Activated naive CD4-positive, alpha-beta T cell treated with anti-CD3 and anti-CD28 coated beads for 36 hours (primary cell): ENCODE data around the gene SLC51B. TPM values are rescaled to one million over a fixed set of nuclear protein-coding genes. Genes with fewer than 3 reads are reported as not detected.
"Not testable (repeated sequence)": the region's sequence is repeated elsewhere in the genome, so short reads cannot be mapped to it uniquely, and the experiment has no call there.

Experiments
- CTCF ChIA-PET: fragments of 350-600 bp; sonication (Branson Sonifier 250); formaldehyde crosslinking; loops from one replicate; lab custom pipeline; 2021; ENCODE audit warnings: antibody characterized with exemption; lab: Charles Lee
- DNase-seq: peaks from one replicate; pipeline ENCODE4 v3.0.0-alpha.2; 2020
- H3K27ac Mint-ChIP-seq: one replicate; pipeline ENCODE4 v1.8.0; 2021; ENCODE audit warnings: mild to moderate bottlenecking, mixed read lengths
- H3K27me3 Mint-ChIP-seq: one replicate; pipeline ENCODE4 v1.8.0; 2021; ENCODE audit warnings: low read depth, mixed read lengths
- H3K36me3 Mint-ChIP-seq: one replicate; pipeline ENCODE4 v1.8.0; 2021; ENCODE audit warnings: low read depth, mixed read lengths
- H3K4me1 Mint-ChIP-seq: one replicate; pipeline ENCODE4 v1.8.0; 2021; ENCODE audit warnings: low read depth, mixed read lengths
- H3K4me3 Mint-ChIP-seq: one replicate; pipeline ENCODE4 v1.8.0; 2021; ENCODE audit warnings: mild to moderate bottlenecking, moderate library complexity, mixed read lengths
- H3K9me3 Mint-ChIP-seq: one replicate; pipeline ENCODE4 v1.8.0; 2021; ENCODE audit warnings: mixed read lengths
- intact Hi-C: fragments of 100-400 bp; cut with micrococcal nuclease; formaldehyde crosslinking; loops from one replicate; pipeline ENCODE4 v1.15.1; 2023
- total RNA-seq, 2 experiments: library from RNA; stranded (reverse); gene quantifications; one replicate each; pipeline ENCODE4 v1.2.3, GENCODE V29; 2021

SLC51B gene
- total RNA-seq, 2 experiments from 2014 or later = not detected

DNA sequence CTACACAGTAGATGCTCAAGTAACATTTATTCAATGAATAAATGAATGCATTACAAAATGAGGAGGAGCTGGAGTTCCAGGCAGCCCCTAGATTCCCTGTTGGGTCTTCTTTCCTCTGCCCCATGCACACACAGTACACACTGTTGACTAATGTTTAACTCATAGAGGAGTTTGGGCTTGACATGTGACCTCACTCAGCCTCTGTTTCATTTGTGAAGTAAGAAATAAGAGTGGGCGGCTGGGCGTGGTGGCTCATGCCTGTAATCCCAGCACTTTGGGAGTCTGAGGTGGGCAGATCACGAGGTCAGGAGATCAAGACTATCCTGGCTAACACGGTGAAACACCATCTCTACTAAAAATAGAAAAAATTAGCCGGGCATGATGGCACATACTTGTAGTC lies 969 bp upstream of the SLC51B start:
- CTCF ChIA-PET = interaction anchor here (0.6 to 2.3 kb wide), 4 partner anchors 12 to 113 kb away, joined by 3 to 8 read pairs (median 3); no protein-coding TSS in a partner anchor
- H3K4me3 Mint-ChIP-seq, H3K36me3 Mint-ChIP-seq, H3K9me3 Mint-ChIP-seq, H3K4me1 Mint-ChIP-seq, H3K27me3 Mint-ChIP-seq, H3K27ac Mint-ChIP-seq, intact Hi-C loops: not testable (repeated sequence)
- peak; percentile 47 for DNase-seq

DNA sequence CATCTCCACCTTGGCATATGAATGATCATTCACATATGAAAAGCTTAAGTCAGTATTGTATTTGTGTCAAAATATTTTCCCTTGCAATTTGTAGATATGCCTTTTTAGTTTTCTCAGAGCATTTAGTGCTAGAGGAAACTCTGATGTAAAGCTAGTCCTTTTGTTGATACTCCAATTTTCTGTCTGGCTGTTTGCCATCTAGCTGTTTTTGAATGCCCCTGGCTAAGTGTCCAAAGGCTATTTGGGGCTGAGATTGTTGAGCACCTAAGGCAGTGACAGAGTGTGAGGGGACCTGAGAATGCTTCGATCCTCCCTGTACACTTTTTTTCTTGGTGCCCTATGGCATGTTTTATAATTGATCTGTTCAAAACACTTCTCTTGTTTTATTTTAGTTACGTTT lies 3.1 kb downstream of the SLC51B start:
- no peak for DNase-seq
- H3K4me1 Mint-ChIP-seq = peaks cover 16% of the 10 kb centered on the region
- intact Hi-C loops = no loop called here
- H3K9me3 Mint-ChIP-seq = no peaks in the 10 kb centered on the region
- no peaks in the 10 kb centered on the region for H3K36me3 Mint-ChIP-seq
- H3K27ac Mint-ChIP-seq = no peak overlapping the region
- no peak overlapping the region for H3K4me3 Mint-ChIP-seq
- CTCF ChIA-PET = interaction anchor here (1.1 kb wide), 1 partner anchor 14 kb away, joined by 6 read pairs; no protein-coding TSS in a partner anchor
- H3K27me3 Mint-ChIP-seq = no peaks in the 10 kb centered on the region

DNA sequence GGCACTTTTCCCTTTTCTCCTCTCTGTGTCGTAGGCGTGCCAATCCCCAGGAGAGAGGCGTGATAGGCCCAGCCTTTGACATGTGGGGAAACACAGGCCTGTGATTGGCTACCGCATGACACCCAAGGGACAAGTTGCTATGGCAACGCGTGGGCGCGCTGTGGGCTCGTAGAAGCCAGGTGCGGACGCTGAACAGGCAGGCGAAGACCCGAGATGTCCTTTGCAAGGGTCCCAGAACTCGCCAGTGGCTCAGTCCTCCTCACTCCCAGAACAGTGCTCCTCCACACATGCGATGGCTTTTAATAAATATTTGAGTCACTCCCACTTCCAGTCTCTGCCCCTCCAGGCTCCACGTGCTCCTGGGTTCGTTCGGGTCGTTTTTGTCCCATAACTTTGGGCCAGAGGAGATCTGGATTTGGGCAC lies 4.2 kb downstream of the SLC51B start:
- CTCF ChIA-PET = interaction anchor here (0.7 to 0.9 kb wide), 2 partner anchors 10 to 24 kb away, joined by 3 read pairs; no protein-coding TSS in a partner anchor
- no peak overlapping the region for H3K27ac Mint-ChIP-seq

DNA sequence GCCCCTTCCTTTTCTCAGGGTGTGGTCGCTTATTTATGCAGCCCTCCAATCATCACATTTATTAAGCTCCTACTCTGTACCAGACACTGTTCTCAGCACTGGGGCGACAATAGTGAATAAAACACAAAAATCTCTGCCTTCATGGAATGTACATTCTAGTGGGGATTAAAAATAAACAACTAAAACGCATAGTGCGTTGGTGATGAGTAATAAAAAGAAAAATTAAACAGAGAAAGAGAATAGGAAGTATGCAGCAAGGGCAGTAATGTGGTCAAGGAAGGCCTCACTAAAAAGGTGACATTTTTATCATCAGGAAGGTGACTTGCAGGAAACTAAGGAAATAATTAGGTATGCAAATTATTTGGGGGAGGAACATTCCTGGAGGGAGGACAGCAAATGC lies 5.1 kb downstream of the SLC51B start:
- H3K9me3 Mint-ChIP-seq = no peaks in the 10 kb centered on the region
- CTCF ChIA-PET = interaction anchor here (3.5 kb wide), 1 partner anchor 51 kb away, joined by 10 read pairs; no protein-coding TSS in a partner anchor
- H3K36me3 Mint-ChIP-seq = no peaks in the 10 kb centered on the region

More for the DNA sequence above, 4.2 kb downstream of the SLC51B start:
- H3K4me3 Mint-ChIP-seq = peak overlapping the region; percentile 54
- DNase-seq = peak; percentile 88
- intact Hi-C loops = no loop called here
- no peaks in the 10 kb centered on the region for H3K36me3 Mint-ChIP-seq
- H3K9me3 Mint-ChIP-seq = no peaks in the 10 kb centered on the region
- no peaks in the 10 kb centered on the region for H3K27me3 Mint-ChIP-seq
- H3K4me1 Mint-ChIP-seq = peaks cover 13% of the 10 kb centered on the region

DNA sequence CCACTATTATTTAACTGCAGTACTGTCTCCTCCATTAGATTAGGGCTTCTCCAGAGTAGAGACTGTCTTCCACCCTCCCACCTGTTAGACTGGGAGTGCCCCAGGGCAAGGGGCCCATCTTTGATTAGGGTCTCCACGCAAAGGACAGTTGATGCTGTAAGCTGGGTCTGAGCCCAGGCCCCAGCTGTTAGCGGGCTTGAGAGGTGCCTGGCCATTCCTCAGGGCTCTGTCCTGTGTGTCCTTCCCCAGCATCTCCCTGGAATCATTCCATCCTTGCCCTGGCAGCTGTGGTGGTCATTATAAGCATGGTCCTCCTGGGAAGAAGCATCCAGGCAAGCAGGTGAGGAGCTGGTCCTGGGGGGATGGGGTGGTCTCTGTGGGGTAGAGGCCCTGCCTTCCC lies 6.1 kb downstream of the SLC51B start:
- DNase-seq = no peak
- Mint-ChIP-seq H3K4me3 (no peak overlapping the region), H3K27me3 (no peaks in the 10 kb centered on the region), H3K4me1 (peaks cover 13% of the 10 kb centered on the region), H3K27ac (no peak overlapping the region), H3K9me3 (no peaks in the 10 kb centered on the region), H3K36me3 (no peaks in the 10 kb centered on the region)
- CTCF ChIA-PET = interaction anchor here (0.7 to 3.5 kb wide), 3 partner anchors 35 to 229 kb away, joined by 3 to 10 read pairs (median 3); no protein-coding TSS in a partner anchor
- intact Hi-C loops = no loop called here

More for the DNA sequence above, 5.1 kb downstream of the SLC51B start:
- H3K4me1 Mint-ChIP-seq = peaks cover 13% of the 10 kb centered on the region
- DNase-seq = no peak
- no peak overlapping the region for H3K4me3 Mint-ChIP-seq
- H3K27me3 Mint-ChIP-seq = no peaks in the 10 kb centered on the region
- H3K27ac Mint-ChIP-seq = no peak overlapping the region
- intact Hi-C loops = no loop called here

DNA sequence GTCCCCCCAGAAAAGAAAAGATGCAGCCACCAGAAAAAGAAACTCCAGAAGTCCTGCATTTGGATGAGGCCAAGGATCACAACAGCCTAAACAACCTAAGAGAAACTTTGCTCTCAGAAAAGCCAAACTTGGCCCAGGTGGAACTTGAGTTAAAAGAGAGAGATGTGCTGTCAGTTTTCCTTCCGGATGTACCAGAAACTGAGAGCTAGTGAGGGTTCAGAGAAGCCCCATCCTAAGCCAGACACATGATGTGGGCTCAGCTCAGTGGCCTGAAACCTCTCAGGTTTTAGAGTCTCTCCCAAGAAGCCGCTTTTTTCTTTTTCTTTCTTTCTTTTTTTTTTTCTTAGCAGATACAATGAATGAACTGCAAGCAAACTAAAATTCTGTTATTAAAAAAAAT lies 7.8 kb downstream of the SLC51B start:
- no peak for DNase-seq
- Mint-ChIP-seq H3K4me1 (peaks cover 13% of the 10 kb centered on the region), H3K27me3 (no peaks in the 10 kb centered on the region), H3K4me3 (no peak overlapping the region), H3K27ac (no peak overlapping the region), H3K36me3 (no peaks in the 10 kb centered on the region), H3K9me3 (no peaks in the 10 kb centered on the region)
- CTCF ChIA-PET = interaction anchor here (0.6 to 3.5 kb wide), 9 partner anchors 11 to 459 kb away, joined by 3 to 10 read pairs (median 3); no protein-coding TSS in a partner anchor
- intact Hi-C loops = no loop called here

DNA sequence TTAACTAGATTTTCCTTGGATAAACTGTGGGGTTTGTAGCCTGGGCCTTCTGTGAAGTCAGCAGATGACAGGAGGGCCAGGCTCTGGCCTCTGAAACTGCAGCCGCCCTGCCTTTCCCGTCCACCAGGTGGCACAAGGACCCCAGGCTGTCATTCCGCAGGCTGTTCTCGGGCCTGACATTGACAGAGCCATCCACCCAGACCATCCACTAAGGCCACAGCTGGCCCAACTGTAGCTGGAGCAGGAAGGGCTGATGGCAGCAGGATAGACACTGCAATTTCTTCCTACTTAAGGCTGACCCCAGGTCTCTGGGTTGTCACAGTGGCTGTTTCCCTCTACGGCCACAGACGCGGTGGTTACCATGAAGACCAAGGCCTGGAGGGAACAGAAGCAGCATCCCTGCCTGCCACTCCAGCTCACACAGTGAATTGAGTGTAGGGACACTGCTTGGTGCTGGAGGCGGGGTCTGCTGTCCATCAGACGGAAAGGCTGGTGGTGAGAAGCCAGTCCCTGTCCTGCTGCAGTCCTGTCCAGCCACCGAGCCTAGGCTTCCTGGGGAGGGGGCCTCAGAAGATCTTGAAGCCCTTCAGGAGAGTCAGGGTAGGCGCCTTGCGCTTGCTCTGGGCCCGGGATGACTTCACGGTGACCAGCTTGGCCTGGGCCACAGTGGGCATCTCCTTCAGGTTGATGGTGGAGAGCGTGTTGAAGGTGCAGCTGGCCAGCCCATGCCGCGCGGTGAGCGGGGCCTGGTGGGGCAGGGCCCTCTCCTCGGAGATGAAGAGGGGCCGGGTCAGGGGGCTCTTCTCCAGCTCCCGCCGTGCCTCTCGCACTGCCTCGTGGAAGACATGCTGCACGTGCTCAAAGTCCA lies 9.4 kb downstream of the SLC51B start:
- no peaks in the 10 kb centered on the region for H3K36me3 Mint-ChIP-seq
- H3K4me3 Mint-ChIP-seq = no peak overlapping the region
- DNase-seq = peak; percentile 71
- intact Hi-C loops = loop anchor here (1.0 kb wide), 3 partner anchors 24 to 243 kb away; no protein-coding TSS in a partner anchor
- H3K4me1 Mint-ChIP-seq = peaks cover 8% of the 10 kb centered on the region
- no peak overlapping the region for H3K27ac Mint-ChIP-seq
- no peaks in the 10 kb centered on the region for H3K27me3 Mint-ChIP-seq
- H3K9me3 Mint-ChIP-seq = no peaks in the 10 kb centered on the region
- CTCF ChIA-PET = interaction anchor here (0.6 to 2.6 kb wide), 9 partner anchors 13 to 245 kb away, joined by 3 to 13 read pairs (median 5); no protein-coding TSS in a partner anchor

DNA sequence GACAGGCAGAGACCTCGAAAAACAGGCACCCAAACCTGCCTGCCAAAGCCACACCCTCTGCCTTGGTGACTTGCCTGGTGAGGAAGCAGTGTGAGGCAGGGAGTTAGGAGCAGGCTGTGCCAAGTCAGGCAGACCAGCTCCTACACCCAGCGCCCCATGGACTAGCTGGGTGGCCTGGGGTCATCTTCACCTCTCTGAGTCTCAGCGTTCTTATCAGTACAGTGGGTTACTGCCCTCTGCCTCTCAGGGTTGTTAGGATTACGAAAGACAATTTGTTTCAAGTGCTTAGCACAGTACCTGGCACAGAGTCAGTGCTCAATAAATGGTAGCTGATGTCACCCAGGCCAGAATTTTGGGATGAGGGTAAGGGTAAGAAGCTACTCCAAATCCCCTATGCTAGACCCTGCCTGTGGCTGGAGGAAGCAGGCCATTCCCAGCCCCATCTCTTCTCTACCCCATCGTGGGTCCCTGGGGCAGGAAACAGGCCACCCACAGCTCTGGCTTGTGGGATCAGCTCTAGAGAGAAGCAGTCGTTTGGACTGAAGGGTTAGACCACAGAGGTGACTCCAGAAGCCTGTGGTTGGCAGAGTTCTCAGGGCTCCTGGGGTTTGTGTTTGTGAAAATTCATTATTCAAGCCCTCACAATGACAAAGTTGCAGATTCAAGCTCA lies 10.1 kb downstream of the SLC51B start:
- DNase-seq = no peak
- Mint-ChIP-seq H3K36me3 (no peaks in the 10 kb centered on the region), H3K4me3 (no peak overlapping the region), H3K4me1 (peaks cover under 1% of the 10 kb centered on the region), H3K9me3 (no peaks in the 10 kb centered on the region), H3K27ac (no peak overlapping the region), H3K27me3 (no peaks in the 10 kb centered on the region)
- intact Hi-C loops = no loop called here
- CTCF ChIA-PET = interaction anchor here (0.6 to 2.6 kb wide), 11 partner anchors 9 to 245 kb away, joined by 3 to 13 read pairs (median 5); partner anchors contain the start of gene SLC51B

DNA sequence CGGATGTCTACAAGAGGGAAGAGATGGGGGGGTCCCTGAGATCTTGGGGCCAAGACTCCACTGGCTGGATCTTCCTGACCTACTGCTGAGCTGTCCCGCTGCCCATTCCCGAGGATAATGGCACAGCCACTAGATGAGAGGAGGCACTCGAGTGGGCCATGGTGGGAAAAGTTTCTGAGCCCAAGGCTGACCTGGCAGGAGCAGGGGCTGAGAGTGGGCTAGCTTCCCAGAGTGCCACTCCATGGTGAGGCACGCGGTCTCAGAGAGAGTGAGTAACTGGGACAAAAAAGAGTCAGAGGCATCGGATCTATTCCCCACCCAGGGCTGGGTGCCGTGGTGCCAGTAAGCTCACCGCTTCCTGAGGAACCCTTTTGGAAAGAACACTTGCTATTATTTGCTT lies 10.9 kb downstream of the SLC51B start:
- Mint-ChIP-seq H3K4me3 (no peak overlapping the region), H3K36me3 (no peaks in the 10 kb centered on the region), H3K27ac (no peak overlapping the region), H3K4me1 (no peaks in the 10 kb centered on the region), H3K9me3 (no peaks in the 10 kb centered on the region), H3K27me3 (no peaks in the 10 kb centered on the region)
- intact Hi-C loops = no loop called here
- CTCF ChIA-PET = interaction anchor here (0.6 to 2.6 kb wide), 9 partner anchors 8 to 249 kb away, joined by 3 to 13 read pairs (median 5); partner anchors contain the start of gene SLC51B
- no peak for DNase-seq

DNA sequence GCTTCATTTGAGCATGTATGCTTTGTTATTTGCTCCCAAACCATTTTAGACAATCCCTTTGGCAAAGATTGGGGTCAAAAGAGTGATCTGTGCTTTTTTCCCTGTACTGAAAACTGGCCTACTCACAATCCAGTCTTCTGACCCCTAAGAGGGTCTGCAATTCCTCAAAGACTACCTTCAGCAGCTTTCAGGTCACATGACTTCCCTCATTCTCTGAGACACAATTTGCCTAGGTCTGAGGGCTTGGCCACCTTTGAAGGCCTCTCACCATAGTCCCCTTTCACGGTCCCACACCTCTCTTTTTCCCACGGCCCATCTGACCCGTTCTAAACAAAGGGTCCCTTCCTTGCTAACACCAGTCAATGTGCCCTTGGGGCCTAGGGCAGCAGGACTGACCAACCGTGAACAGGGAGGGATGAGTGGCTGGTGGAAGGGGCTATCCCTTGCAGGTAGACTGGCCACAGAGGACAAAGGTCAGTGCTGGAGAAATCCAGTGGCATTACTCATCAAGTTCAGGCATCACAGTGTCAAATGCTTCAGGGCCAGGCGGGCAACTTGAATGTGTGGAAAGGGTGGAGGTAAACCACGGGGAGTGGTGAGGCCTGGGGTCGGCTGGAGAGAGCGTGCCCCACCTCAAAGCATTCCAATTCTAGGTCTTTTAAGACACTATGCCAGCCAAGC lies 11.8 kb downstream of the SLC51B start:
- no peaks in the 10 kb centered on the region for H3K27me3 Mint-ChIP-seq
- no peak overlapping the region for H3K4me3 Mint-ChIP-seq
- H3K9me3 Mint-ChIP-seq = no peaks in the 10 kb centered on the region
- intact Hi-C loops = no loop called here
- no peaks in the 10 kb centered on the region for H3K4me1 Mint-ChIP-seq
- CTCF ChIA-PET = interaction anchor here (0.6 to 2.1 kb wide), 5 partner anchors 12 to 248 kb away, joined by 4 to 8 read pairs (median 5); partner anchors contain the start of gene SLC51B
- no peak for DNase-seq
- H3K36me3 Mint-ChIP-seq = no peaks in the 10 kb centered on the region
- no peak overlapping the region for H3K27ac Mint-ChIP-seq

DNA sequence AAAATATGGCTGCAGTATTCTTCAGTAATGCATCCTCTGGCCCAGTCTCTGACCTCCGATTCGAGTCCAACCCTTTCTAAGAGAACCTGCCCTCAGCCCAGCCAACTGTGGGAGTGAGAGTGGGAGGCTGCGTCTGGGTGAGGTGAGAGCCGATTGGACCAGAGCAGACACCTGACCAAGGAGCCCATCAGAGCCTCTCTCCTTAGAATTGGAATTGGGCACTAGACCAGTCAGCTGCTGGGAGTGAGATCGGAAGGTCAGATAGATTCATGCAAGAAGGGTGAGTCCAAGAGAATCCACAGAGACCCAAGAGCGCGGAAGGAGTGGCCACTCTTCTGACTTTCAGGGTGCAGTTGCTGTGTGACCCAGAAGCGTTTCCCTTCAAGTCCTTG lies 12.4 kb downstream of the SLC51B start:
- H3K4me3 Mint-ChIP-seq = no peak overlapping the region
- no peak overlapping the region for H3K27ac Mint-ChIP-seq
- intact Hi-C loops = no loop called here
- no peak for DNase-seq
- CTCF ChIA-PET = no interaction called here
- H3K4me1 Mint-ChIP-seq = no peaks in the 10 kb centered on the region
- no peaks in the 10 kb centered on the region for H3K27me3 Mint-ChIP-seq
- no peaks in the 10 kb centered on the region for H3K9me3 Mint-ChIP-seq
- no peaks in the 10 kb centered on the region for H3K36me3 Mint-ChIP-seq
